GM21528 (cell line): ENCODE results near the gene SELENOT.
"Not testable (repeated sequence)": the region's sequence is repeated elsewhere in the genome, so short reads cannot be mapped to it uniquely, and the experiment has no call there.

Experiments
- ATAC-seq: cut with Tn5 transposase; IDR thresholded peaks from one replicate; pipeline ENCODE4 v1.9.1; 2021; ENCODE audit warnings: mild to moderate bottlenecking, moderate library complexity; ENCODE audit not compliant: unreplicated experiment, low FRiP score

SELENOT gene, protein sequence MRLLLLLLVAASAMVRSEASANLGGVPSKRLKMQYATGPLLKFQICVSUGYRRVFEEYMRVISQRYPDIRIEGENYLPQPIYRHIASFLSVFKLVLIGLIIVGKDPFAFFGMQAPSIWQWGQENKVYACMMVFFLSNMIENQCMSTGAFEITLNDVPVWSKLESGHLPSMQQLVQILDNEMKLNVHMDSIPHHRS

DNA sequence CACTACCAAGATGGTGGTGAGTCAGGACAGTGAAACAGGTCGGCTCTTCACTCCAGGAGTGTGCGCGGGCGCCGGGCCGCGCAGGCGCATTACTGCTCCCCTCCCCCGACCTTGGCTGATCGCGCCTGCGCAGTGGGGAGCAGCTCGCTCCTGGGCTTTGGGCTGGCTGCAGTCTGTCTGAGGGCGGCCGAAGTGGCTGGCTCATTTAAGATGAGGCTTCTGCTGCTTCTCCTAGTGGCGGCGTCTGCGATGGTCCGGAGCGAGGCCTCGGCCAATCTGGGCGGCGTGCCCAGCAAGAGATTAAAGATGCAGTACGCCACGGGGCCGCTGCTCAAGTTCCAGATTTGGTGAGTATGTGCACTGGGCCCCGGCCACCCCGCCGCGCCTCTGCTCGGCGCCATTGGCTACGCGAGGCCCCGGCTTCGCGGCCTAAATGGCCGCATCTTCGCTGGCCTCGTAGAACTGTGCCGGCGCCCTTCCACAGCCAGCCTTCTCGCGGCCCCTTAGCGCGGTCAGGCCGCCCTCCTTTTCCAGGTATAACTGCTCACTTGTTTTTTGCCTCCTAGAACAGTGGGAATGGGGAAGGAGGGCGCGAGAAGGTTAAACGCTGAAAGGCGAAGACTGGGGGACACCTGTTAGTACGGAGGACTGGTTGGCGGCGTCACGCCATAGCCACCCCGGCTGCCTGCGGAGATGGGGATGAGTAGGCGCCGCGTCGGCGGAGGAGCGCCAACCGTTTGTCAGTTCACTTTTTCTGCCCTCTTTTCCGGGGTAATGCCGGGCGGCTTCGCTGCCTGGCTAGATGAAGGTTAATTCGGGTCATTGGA, at the start of gene SELENOT:
Gene SELENOT (plus strand): TSS at position 169 of the 827 bp plus-strand sequence. CDS start 42 bp downstream, at position 211.
- ATAC-seq, result peak; percentile 57

DNA sequence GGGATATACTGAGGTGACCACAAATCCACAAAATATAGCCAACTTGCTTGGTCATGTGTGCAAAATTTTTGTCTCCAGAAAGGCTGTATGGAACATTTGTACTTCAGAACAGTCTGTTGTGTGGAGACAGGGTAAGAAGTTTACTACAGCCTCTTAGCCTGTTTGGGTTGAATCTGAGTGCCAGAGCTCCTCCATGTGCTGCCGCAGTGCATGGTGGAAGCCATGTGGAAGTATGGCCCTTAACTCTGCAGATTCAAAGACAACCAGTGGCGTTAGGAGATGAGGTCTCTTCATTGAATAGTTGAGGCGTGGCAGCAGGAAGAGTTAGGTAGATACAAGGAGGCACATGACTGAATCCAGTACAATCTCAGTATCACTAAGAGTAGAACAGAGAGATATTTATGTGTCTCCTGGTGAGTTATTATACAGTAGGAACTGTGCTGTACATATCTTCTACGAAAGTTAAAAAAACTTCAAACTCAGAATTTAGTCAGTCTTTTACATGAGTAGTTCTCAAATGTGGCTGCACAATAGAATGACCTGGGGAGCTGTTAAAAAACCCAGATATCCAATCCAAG, 47.2 kb upstream of the SELENOT start:
- no peak for ATAC-seq

DNA sequence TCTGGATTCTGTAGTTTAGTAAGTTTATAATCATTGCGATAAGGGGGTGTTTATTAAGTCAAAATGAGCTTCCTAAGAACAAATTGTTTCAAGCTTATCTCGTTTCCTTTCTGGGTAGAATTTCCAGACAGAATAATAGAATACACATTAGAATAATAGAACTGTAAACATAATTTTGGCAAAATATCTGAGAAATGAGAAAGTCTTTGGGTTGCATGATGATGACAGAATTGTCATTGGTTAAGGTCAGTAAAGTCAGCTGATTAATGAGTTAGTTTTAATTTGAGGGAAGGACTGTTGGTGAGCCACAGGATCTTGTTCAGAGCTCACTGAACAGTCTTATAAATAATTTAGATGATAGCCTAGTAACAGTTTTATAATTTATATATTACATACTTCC, 46.3 kb upstream of the SELENOT start:
- no peak for ATAC-seq

DNA sequence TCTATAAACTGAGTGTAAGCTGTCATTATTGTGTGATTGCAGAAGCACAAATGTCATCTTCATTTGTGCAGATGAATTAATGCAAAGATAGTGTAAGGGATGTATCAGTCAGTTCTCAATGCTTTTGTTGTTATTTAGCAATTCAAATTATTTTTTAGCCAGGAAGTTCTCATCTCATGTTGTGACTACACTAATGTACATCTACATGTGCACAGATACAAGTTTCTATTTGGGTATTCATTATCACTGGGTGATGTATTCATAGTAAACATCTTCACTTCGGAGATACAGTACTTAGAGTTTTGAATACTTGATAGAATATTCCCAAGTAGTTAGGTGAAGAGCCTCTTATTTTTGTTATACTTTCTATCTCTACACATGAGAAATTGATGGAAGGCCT, 45.4 kb upstream of the SELENOT start:
- no peak for ATAC-seq

DNA sequence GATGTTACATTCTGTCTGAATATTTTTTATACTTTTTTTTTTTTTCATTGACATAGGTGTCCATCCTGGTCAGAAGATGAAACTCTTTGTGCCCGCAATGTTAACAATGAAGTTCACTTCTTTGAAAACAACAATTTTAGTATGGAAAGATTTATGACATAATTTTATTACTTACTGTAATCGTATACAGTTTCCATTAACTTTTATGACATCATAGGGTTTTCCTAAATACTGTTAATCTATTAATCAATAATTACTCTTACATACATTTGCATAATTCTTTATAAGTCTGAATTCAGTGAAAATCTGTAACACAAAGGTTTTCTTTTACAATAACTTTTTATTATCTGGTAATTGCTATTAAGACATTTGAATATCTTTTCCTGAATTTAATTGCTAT, 38.9 kb upstream of the SELENOT start:
- no peak for ATAC-seq

DNA sequence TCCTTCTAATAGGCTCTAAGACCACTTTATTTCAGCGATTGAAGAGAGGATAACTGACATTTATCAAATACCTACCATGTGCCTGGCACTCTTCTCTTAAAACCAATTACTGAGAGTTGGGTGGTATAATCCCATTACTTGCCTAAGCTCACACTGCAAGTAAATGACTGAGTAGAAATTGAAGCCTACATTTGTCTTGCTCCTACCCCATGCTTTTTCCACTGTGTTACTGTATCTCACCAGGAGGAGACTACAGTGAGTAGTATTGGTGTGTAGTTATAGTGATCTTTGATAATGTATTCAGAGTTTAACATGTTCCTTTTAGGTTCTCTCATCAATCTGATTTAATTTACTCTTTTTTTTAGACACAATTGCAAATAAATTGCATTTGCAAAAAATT, 35.8 kb upstream of the SELENOT start:
- ATAC-seq, result no peak

DNA sequence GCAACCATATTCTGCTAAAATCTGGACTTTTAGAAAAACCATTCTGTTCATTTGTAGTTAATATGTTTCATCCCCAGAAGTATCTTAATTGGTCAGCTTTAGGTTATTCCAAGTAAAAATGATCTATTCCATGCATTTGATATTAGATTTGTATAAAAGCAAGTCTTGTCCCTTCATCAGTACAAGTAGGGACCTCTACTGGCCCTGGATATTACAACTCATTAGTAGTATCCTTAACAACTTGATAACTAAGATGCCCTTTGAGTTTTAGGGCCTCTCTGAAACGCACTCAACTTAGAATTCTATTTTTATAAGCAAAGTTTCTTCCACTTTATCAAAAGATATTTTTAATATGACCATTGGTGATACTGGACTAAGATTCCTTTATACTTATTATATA, 25.3 kb upstream of the SELENOT start:
- no peak for ATAC-seq

DNA sequence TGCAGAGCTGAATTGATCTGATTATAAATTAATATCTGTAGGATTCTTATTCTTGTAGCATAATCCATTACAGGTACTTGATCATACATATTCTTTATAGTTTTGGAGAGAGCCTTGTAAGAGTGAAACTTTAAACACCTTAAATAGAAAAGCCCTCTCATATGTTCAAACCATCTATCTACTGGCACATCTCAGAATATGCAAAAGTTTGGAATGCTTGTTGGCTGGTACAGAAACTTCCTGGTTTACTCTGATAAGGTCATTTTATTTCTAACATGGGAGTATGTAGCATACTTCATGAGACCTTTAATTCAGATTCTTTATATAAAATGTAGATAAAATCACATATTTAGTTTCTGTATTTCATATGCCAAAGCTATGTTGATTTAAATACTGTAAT, 21.9 kb upstream of the SELENOT start:
- no peak for ATAC-seq

DNA sequence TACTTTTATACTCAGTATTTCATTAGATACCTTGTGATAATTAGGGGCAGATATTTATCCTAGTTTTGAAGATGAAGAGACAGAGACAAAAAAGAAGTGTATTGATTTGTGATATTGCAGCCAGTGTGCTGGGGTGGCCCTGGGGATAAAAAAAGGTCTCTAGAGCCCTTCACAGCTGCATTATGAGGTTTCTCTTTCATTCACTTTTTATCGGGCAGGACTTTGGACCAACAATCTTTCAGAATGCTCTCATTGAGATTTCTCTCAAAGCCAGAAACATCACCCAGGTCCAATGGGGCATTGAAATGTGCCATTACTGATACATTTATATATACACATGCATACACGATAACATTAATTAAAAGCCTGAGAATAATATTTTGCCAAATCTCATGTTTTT, 20.5 kb upstream of the SELENOT start:
- ATAC-seq, result peak; percentile 60

DNA sequence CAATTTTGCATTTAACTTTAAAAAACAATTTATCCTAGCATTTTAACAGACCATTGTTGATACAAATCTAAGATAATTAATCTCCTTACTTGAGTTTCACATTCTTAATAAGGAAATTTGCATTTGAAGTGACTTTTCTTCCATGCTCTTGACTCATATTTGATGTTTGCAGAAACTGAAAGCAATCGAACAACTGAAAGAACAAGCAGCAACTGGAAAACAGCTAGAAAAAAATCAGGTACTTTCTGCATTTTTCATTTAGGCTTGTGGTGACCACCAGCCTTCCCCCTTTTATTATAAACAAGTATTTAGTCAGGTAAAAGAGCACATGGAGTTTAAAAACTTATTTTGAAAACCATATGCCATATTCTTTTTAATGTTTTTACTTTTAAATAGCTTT, 20.1 kb upstream of the SELENOT start:
- ATAC-seq, result no peak

DNA sequence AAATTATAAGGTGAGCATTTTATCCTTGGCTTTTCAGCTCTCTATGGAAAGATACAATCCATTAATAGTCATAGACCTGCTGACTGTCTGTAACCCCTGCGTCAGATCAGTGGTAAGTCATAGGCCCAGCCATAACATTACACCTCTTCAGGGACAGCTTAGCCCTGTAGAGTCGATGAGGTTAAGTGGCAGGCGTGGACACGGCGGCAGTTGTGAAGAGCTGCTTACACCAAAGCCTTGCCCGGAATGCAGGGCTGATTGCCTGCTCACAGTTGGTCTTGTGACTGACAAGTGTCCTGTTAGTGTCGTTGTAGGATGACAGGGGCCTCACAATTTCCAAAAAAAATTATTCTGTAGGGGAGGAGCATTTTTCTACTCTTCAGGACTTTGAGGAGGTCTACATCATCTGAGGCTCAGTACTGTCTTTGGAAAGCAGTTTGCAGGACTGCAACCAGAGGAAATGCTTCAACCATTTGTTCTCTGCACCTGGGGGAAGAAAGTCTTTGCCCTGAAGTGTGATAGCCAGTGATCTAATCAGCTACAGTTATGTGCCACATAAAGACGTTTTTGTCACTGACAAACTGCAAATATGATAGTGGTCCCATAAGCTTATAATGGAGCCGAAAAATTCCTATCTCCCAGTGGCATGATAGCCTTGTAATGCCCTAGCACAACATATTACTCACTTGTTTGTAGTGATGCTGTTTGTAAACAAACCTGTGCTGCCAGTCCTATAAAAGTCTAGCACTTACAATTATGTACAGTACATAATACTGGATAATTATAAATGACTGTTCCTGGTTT, 14.9 kb upstream of the SELENOT start:
- ATAC-seq, result no peak

DNA sequence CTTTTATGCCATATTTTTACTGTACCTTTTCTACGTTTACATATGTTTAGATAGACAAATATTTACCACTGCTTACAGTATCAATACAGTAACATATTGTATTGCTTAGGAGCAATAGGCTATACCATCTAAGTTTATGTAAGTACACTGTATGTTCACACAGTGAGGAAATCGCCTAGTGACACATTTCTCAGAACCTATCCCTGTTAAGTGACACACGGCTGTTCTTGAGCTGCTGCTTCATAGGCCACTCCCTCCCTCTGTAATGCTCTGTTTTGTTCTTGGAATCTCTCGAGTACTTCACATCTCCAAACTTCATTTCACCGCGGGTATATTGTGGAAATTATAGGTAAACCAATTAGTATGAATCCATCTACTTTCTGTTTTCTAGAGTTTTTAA, 13.4 kb upstream of the SELENOT start:
- ATAC-seq, result no peak

DNA sequence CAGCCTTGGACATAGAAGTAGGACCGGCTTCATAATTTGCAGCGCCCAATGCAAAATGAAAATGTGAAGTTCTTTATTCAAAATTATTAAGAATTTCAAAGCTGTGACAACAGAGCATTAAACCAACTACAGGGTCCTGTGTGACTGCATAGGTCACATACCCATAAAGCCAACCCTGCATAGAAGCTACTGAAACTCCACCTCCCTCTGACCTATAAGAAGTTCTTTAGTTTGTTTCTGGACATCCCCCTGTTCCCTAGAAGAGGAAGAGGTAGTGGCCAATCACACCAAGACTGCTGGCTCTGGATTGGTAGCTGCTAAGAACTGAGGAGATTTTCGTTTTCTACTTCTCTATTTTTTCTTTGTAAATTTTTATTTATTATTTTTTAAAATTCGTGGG, 9.0 kb upstream of the SELENOT start:
- ATAC-seq, result no peak

DNA sequence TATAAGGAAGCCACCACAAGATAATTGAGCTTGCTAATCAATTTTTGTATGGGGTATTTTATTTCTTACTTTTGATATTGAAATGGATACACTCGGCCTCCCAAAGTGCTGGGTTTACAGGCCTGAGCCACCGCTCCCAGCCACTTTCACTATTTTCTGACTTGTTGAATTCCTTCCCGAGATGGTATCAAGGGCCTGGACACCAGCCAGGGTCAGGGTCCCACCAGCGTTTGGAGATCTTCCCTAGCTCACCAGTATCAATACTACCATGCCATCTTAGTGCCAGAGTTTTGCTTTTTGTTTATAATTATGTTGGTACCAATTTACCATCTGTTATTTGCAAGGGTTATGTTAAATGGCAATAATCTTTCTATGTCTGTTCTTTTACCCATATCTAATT, 5.5 kb upstream of the SELENOT start:
- no peak for ATAC-seq

DNA sequence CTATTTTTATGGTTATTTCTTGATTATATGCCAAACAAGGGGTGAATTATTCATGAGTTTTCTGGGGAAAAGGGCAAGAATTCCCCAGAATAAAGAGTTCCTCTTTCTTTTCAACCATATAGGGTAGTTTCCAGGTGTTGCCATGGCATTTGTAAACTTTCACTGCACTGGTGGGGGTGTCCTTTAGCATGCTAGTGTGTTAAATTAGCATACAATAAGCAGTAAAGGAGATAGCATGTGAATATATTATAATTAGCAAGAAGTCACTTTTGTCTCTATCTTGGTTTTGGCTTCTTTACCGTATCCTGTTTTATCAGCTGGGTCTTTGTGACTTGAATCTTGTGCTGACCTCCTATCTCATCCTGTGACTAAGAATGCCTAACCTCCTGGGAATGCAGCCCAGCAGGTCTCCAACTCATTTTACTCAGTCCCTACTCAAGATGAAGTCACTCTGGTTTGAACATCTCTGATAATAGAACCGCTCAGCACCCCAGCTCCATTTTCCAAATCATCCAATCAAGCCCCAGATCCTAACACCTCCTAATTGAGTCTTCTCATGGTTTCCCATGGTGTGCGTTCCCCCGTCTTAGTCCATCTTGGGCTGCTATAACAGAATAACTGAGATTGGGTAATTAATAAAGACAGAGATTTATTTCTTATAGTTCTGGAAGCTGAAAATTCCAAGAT, 3.4 kb upstream of the SELENOT start:
- no peak for ATAC-seq

DNA sequence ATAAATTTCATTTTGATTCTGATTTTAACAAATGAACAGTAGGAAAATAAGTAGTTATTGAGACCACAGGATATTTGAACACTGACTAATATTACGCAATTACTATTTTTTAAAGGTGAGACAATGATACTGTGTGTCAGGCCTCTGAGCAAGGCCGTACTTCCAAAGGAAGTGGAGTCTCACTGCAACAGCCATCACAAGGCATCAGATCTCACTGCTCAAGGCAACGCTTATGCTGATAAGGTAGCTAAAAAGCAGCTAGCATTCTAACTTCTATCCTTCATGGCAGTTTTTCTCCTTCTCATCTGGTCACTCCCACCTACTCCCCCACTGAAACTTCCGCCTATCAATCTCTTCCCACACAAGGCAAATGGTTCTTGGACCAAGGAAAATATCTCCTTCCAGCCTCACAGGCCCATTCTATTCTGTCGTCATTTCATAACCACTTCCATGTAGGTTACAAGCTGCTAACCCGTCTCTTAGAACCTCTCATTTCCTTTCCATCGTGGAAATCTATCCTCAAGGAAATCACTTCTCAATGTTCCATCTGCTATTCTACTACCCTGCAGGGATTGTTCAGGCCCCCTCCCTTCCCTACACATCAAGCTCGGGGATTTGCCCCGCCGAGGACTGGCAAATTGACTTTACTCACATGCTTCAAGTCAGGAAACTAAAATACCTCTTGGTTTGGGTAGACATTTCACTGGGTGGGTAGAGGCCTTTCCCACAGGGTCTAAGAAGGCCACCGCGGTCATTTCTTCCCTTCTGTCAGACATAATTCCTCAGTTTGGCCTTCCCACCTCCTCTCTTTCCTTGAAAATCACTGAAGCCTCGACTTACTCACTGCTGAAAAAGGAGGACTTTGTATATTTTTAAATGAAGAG, 2.2 kb upstream of the SELENOT start:
- not testable (repeated sequence) for ATAC-seq

DNA sequence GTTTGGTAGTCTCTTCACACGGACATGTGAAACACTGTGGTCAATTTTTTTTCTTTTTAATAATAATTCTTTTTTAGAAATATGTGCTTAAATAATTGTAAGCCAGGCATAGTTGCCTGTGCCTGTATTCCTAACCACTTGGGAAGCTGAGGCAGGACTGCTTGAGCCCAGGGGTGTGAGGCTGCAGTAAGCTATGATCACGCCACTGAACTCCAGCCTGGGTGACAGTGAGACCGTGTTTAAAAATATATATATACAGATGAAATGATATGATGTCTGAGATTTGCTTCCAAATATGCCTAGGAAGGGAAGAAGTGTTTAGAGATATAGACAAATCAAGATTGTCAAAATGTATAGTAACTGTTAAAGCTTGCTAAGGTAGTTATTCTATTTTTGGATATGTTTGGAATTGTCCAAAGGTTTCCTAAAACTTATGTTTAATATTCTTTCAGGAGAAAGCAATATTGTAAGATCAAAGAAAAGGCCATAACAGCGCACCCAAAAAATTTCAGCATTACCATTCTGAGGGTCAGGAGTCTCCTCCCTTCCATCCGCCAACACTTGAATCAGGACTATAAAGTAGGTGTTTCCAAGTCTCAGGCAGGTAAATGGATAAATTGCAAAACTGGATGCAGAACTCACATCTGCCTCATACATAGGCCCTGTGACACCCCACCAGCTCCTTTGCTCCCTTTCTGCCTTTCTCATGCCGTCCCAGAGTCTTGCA, 532 bp upstream of the SELENOT start:
- ATAC-seq, result peak; percentile 15

DNA sequence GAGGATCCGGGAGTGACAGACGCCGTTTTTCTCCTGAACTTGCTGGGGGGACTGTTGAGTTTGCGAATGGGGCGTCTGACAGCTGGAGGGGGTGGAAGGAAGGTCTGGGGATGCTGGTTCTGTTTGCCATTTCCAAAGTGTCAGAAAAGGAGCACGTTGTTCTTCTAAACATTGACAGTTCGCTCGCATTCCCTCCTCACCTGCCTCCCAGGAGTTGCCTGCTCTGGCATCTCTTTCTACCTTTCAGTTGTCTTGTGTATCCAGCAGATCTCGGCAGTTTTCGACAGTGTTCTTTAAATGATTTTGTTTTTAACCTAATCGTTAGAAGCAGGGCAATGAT, 829 bp downstream of the SELENOT start:
- ATAC-seq, result no peak
